Activated CD8-positive, alpha-beta memory T cell treated with anti-CD3 and anti-CD28 coated beads, Interleukin-2, amount 50 U/mL, for 48 hours (primary cell): ENCODE data around the gene TEDC1.

Experiments
- DNase-seq: peaks from one replicate; pipeline ENCODE4 v3.0.0-alpha.2; 2020

Gene TEDC1

DNA sequence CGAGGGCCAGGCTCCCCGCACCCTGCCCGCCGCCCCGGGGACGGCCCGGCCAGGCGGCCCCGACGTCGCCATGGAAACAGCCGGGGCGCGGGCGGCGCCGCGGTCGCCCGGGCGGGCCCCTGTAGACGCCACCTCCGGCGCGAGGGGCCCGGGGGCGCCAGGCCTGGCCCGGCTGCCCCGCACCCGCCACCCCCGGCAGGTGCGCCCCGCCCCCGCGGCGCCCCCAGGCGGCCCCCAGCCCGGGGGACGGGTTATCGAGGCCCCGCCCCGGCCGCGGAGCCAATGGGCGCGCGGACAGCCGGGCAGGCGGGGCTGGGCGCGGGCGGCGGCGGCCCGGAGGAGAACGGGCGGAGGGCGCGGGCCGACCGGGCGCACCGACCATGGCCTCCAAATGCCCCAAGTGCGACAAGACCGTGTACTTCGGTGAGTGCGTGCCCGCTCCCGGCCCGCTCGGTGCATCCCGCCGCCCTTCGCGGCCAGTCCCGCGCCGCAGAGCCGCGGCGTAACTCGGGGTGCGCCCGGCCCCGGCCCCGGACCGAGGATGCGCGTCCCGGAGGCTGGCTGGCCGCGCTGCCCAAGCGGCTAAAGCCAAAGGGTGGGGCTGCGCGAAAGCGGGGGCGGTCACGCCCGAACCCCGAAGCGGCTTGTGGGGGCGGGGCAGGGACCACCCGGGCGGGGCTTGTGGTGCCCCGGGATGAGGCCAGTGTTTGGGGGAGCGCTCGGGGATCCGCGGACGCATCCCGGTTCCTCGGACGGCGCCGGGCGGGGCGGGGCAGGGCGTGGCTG is 16.4 kb upstream of the TEDC1 start, which contains the start of gene CRIP2:
TSS of gene CRIP2 (plus strand) at position 339 of the 786 bp plus-strand sequence. CDS start at position 381, 42 bp downstream.
- no peak for DNase-seq

DNA sequence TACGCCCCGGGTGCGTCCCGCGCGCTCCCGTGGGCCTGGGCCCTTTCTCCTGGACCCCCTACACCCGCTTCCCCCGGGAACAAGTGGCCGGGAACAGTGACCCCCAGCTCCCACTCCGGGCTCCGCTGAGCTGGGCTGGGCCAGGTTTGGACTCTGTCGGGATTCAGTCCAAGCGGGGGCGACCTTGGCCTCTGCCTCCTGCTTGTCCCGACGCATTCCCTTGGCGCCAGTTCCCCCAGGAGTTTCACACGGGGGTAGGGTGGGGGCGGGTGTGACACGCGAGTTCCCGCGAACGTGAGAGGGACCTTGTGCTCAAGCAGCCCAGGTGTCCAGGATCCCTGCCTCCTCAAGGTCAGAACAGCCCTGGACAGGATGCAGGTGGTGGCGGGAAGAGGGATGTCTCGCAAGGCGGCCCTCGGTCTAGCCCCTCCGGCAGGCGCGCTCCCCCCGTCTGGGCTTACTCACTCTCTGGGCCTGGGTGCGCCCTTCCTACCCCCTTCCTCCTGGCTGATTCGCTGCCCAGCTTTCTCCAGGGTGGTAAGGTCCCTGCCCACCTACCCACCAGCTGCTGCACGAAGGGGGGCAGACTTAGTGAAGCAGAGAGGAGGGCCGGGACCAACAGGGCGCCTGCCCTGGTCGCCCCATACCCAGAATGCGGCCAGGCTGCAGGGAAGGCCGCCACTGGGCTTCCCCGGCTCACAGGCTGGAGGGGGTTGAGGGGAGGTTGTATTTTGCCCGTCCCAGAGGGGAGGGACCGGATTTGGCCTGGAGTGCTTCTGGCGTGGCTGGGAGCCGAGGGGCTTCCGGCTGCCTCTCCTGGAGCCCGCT is 15.6 kb upstream of the TEDC1 start:
- no peak for DNase-seq

DNA sequence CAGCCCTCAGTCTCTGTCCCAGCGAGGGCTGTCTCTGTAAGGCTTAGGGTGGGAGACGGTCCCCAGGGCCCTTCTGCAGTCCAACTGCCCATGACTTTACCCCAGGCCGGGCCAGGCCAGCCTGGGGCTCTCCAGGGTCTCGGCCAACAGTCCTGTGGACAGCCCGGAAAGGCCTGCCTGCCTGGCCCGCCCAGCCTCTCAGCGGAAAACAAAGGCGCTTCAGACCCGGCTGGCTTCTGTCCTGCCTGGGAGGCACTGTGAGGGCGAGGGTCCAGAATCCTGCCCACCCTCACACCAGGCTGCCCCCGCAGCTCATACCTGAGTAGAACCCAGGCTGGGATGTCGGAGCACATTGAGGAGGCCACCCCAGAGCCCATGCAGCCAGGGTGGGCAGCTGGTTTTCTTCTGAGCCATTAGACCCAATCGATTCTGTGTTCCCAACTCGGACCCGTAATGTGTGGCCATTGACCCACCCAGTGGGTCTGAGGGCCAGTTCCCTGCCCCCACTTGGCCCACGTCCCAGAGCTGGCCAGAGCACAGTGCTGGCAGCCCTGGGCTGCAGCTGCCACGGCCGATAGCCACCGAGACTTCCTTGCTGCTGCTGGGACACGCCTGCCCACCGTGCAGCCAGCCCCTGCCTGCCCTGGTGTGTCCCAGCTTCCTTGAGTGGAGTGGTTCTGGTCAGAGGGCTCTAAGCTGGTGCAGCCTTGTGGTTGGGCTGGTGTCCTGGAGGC is 14.8 kb upstream of the TEDC1 start:
- no peak for DNase-seq

DNA sequence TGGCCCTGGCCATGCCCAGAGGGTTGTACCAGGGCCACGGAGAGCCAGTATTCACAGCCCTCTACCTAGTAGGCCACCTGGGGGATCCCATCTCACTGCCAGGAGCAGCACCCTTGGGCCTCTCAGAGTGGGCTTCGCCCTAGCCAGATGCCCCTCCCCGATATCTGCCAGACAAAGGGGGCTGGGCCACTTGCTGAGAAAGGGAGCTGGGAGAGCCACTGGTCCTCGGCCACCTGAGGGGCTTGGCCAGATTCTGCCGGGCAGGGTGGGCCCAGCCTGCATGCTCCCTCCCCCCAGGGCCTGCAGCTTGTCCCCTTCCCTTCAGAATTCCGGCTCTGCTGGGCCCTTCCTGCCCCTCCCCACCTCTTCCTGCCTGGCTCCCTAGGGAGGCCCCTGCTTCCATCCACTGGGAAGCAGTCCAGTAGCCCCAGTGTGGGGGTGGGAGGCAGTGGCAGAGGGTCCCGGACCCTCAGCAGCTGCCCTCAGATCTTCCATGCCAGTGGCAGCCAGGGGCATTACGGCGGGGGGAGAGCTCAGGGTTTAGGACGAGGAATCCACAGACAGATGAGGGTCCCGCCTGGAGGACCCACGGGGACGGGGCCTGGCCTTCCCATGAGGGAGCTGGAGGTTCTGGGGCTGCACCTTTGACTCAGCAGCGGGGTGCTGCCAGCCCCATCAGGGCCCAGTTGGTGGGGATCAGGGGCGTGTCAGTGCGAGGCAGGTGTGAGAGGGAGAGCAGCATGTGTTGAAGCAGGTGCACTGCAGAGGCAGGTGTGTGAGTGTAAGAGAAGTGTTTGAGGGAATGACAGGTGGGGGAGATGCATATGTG is 14.0 kb upstream of the TEDC1 start:
- no peak for DNase-seq

DNA sequence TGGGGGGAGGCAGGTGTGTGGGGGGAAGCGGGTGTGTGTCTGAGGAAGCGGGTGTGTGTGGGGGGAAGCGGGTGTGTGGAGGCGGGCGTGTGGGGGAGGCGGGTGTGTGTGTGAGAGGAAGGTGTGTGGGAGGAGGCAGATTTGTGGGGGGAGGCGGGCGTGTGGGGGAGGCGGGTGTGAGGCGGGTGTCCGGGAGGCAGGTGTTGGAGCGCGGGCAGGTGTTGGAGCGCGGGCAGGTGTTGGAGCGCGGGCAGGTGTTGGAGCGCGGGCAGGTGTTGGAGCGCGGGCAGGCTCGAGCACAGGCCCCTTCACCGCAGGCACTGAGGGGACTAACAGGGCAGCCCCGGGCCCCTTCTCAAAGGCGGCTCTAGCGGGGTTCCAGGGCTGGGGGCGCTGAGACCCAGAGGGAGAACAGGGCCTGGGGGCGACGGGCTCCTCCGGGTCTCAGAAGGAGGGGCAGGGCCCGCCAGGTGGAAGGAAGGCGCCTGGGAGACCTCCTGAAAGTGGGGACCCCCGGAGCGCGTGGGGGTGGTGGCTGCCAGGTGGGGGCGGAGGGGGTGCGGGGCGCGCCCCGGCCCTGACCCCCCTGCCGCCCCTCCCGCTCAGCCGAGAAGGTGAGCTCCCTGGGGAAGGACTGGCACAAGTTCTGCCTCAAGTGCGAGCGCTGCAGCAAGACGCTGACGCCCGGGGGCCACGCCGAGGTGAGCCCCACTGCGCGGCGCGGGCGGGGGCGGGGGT is 13.2 kb upstream of the TEDC1 start:
- DNase-seq: no peak

DNA sequence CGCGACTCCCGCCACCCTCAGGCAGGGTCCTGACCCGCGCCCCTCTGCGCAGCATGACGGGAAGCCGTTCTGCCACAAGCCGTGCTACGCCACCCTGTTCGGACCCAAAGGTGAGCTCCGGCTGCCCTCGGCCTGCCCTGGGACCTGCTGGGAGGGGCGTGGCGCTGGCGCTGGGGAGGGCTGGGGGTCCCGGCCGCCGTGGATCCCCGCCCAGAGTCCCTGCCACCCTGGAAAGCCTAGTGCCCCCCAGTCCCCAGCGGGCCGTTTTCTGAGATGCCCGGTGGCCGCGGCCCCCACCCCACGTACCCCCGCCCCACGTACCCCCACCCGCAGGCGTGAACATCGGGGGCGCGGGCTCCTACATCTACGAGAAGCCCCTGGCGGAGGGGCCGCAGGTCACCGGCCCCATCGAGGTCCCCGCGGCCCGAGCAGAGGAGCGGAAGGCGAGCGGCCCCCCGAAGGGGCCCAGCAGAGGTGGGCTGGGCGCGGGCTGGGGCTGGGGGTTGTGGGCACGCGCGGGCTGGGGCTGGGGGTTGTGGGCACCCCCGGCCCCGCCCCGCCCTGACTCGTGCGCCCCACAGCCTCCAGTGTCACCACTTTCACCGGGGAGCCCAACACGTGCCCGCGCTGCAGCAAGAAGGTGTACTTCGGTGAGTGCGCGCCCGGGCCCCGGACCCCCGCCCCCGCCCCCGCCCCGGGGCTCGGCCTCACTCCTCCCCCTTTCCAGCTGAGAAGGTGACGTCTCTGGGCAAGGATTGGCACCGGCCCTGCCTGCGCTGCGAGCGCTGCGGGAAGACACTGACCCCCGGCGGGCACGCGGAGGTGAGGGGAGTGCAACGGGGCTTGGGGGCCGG is 12.4 kb upstream of the TEDC1 start:
- DNase-seq: no peak

DNA sequence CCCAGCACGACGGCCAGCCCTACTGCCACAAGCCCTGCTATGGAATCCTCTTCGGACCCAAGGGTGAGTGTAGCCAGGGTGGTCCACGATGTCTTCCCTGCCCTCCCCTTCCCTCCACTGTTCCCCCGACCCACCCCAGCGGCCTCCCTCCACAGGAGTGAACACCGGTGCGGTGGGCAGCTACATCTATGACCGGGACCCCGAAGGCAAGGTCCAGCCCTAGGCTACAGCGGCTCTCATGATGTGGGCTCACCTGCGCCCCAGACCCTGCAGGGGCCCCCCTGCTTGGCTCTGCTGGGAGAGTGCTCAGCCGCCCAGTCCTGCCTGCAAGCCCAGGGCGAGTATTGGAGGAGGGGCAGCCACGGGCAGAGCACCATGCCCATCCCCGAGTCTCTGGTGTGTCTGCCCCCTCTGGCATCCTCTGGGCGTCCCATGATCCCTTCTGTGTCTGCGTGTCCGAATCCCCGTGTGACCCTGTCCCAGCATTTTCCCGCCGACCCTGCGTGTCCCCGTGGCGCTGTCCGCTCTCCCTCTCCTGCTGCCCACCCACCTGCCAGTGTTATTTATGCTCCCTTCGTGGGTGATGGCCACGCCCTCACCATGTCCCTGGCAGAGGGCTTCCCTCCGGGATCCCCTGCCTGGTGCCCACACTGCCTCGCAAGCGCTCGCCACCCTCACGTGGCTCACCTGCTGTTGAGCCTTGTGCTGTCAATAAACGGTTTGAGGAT is 11.5 kb upstream of the TEDC1 start:
- DNase-seq: no peak

DNA sequence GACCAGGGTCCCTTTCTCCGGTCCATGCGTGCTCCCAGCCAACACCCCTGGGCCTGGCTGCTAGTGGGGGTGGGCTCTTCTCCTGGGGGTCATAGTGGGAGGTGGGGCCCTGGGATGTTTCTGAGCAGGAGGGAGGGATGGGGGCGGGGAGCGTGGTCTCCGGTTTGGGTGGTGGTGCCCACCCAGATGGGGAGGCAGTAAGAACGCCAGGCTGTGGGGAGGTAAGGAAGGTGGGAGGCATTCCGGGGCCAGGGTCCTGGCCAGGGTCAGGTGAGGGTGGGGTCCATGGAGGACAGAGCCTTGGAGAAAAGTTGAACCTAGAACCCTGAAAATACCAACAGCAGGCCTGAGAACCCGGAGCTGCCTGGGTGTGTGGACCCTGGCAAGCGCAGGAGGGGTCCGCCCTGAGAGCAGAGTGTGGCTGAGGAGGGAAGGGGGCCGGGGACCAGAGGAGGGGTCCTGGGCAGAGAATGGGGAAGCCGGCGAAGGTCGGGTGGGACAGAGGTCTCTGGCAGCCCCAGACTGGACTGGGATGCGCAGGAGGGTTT is 10.8 kb upstream of the TEDC1 start:
- no peak for DNase-seq

DNA sequence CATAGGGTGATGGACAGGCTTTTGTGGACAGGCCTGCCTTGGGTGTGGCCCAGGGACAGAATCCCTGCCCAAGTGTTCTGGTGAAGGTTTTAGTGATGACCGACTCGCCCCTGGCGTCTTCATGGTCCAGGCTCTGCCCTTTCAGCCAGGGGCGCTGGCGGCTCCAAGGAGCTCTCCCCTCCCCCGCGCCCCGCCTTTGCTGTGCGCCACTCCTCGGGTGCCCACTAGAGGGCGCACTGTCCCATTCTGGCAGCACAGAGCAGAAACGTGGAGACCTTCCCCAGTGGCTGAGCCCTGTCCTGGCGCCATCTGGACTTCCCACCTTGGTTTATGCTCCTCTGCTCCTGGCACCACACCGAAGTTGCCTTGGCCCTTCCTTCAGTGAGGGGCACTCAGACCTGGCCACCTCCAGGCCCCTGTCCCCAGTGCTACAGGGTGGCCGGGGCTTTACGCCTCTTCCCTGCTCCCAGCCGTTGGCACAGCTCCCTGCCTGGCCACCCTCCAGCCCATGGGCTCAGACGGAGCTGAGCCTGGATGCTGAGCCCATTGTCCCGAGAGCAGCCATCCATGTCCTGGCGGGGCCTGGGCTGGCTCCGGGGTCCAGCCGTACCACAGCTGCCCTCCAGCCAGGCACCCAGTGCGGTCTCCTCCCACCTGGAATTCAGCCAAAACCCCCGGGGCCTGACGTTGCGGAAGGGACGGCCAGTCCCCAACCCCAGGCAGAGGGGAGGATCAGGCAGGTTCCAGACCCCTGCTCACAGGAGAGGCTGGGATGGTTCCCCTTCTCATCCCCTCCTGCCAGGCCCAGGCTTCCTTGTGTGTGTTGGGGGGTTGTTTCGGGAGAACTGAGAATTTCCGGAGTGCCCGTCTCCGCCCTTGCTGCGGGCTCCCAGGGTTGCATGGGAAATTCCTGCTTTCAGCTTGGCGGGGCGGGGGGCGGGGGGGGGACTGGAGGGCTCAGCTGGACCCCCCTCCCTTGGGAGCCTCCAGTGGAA is 9.9 kb upstream of the TEDC1 start:
- peak; percentile 99 for DNase-seq

DNA sequence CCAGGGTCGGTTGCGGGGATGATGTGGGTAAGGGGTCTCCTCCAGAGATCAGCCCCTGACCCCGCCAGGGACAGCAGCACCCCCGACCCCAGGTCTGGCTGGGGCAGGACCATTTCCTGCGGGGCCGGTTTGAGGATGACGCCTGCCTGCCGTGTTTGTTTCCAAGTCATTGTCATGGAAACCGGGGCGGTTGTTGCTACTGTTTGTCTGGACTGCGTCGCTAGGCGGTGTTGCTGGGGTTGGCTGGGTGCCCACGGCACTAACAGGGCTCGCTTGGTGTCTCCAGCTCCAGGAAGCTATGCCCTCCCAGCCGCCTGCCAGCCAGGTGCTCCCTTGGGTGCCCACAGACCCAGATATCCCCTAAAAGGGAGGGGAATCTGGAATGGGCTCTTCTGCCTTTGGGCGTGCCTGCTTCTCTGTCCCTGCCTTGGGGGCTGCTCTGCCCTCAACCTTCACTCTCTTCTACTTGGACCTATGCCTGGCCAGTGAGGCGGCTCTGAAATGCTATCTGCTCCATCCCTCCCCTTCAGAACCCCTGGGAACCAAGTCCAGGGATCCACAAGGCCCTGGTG is 9.1 kb upstream of the TEDC1 start:
- DNase-seq: peak; percentile 92

DNA sequence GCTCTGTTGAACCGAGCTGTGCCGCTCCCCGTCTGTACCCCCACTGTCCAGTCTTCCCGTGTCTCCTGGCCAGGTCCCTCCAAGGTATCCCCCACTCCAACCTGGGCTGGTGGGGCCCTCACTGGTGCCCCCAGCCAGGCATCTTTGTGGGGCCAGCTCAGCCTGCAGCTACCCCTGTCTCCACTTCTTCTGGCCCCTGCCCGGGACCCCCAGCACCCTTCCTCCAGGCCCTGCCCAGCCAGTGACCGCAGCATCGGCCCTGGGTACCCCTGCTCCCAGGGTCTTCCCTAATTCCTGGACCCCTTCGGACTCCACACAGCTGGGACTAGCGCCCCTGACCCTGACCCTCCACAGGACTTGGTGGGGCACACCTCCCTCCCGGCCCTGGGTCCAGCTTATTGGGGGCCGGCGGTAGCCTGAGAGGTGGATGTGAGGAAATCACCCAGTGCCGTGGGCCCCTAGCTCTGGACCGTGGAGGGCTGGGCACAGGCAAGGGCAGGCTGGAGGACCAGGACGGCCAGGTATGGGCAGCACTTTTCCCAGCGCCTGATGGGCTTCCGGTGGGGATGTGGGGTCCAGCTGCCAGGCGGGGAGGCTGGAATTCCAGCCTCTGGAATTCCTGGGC is 8.4 kb upstream of the TEDC1 start:
- no peak for DNase-seq

DNA sequence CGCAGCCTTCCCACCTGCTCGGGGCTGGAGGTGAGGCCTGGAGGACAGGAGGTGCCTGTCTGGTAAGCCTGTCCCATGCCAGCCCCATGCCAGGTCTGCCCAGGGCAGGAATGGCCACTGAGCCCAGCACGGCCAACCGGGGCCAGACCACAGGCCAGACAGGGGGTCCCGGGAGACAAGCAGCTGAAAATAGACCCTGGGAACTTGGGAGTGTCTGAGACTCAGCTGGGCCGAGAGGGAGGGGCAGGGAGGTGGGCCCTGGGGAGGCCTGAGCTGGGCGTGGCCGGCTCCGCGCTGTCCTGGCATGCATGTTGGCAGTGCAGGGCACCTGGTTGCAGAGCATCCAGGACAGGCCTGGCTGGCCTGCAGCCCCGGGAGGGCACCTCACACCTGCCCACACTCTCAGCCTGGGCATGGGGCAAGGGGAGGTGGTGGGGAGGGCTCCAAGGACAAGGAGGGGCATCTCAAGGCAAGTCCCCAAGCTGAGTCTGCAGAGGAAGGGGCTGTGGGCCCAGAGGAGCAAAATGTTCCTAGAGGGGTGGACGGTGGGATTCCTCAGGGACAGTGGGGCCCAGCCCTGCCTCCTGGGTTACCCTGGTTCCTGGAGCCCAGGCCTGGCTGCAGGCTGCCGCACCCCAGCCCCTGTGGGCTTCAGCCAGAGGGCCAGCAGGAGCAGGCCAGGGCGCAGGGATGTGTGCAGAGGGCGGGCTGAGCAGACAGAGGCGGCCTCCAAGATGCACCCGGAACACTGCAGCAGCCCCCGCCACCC is 7.6 kb upstream of the TEDC1 start:
- DNase-seq: no peak

DNA sequence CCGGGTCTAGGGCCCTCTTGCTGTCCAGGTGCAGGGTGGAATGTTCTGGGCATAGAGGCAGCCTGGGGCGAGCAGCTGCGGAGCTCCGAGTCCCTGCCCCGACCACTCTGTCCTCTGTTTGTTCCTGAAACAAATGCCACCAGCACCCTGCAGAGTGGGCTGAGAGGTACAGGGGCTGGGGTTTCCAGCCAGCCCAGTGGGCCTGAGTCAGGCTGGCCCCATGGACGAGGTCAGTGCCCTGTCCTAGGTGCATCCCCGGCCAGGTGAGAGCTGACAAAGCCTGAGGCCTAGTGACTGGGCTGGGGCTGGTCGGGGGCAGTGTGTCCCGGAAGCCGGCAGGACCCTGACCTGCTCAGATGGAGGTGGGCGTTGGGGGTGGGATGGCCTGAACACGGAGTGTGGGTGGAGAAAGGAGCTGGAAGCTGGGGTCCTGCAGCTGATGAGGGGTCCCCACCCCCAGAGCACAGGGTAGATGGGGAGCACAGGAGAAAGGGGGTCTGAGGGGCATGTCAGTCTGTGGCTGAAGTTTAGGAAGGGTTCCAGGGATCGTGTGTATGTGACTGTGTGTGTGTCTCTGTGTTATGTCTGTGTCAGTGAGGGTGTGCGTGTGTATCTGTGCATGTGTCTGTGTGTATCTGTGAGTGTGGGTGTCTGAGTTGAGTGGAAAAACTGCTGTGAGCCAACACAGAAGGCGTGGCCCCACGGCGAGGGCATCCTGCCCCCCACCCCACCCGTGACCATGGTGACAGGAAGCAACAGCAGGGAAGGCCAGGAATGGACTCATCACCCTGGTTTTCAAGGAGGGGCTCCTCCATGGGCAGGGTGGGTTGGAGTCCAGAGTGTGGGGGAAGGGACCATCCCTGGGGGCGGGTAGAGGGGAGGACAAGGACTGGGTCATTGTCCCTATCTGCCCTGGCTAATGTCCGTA is 6.7 kb upstream of the TEDC1 start:
- no peak for DNase-seq

DNA sequence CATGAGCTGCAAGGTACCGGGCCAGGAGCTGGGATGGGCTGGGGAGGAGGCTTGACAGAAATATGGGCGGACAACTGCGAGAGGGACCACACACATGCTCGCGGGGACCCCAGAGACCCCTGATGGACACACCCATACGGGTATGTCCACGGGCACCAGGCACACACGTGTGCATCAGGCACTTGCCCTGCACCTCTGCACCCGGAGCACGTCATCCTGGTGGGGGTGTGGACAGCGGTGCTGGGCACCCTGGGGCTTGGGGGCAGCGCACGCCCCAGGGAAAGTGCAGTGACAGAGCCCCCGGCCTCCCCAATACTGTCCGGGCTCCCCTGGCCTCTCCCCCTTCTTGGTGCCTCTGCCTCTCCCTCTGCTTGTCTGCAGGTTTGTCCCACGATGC is 6.1 kb upstream of the TEDC1 start:
- DNase-seq: no peak

DNA sequence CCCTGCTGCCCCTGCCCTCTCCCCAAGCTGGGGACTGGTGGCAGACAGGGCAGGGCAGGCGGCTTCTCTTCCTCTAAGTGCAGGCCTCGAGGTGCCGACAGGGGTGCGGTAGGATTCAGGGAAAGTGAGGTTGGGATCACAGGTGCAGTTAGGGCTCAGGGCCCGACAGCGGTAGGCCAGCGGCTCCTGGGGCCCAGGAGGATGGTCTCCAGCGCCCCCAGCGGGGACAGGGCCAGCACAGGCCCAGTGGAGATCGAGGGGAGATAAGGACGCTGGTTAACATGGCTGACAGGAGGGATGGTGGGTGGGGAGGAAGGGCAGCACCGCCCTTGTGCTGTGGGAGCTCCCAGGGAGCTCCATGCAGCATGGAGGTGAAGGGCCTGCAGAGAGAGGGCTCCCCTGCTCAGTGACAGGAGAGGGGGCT is 5.3 kb upstream of the TEDC1 start:
- no peak for DNase-seq
